GM03348 (cell line): ENCODE data around the gene ZKSCAN1.

Experiments
- DNase-seq: peaks from one replicate; pipeline ENCODE4 v3.0.0; 2012; ENCODE audit warnings: low spot score

The ZKSCAN1 gene

DNA sequence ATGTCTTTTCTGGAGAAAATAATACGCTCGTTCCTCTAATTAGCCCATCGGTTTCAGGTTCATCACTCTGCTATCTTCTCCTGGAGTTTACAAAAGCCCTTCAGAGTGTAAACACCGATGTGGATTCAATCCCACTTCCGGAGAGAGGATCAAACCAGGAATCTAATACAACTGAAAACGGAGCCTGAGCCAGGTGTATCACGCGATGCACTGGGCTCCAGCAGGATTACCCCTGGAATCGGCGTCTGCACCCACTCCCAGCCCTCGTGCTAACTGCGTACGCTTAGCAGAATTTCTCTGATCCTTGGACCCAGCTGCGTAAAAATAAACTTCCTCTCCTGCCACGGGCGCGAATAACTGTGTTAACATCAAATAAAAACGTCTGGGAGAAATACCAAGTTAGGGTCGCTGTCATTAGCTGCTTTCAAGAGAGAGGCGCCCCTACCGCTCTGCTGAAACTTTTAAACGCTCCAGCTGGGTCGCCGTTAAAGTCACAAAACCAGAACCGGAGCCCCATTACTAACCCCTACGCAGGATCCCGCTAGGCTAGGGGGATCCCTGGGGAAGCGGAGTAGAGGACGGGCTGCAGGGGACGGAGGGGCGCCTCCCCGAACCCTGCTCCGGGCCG, 65.6 kb downstream of the ZKSCAN1 start:
- peak; percentile 18 for DNase-seq

DNA sequence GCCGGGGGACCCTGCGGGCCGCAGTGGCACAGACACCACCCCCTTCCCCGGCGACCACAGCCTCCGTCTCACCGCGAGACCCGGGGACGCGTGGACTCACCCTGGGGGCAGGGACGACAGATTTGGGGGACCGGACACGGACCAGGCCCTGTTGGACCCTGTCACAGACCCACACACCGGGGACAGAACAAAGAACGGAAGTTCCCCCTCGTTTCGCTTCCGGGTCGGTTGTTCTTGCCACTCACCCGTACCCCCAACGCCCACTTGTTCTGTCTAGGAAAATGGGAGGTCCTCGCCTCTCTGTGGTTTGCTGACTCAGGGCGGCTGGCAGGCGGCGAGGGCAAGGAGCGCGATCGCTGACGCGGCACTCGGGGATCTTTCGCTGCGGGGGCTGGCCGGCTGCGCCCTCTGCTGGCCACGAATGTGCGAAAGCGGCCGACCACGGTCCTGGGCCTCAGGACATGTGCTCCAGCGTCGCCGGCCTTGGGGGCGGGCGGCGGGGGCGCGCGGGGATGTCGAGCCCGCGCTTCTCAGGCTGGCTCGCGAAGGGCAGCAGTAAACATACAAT, 66.2 kb downstream of the ZKSCAN1 start, which contains the start of gene ZNF3:
Gene ZNF3 (minus strand): TSS at position 189 of the 568 bp plus-strand sequence. CDS start 4,366 bp downstream, outside the sequence.
- DNase-seq = peak; percentile 98

DNA sequence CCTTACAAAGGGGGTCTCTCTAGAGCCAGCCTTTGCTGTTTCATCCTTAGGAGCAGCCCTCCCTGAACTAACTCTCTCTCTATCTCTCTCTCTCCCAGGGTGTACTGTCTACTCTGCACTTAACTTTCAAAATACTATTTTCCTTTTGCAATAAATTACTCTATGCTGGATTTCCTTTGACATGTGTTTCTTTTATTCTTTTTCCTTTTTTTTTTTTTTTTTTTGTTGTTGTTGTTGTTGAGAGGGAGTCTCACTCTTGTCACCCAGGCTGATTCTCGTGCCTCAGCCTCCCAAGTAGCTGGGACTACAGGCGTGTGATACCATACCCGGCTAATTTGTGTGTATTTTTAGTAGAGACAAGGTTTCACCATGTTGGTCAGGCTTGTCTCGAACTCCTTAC, 67.6 kb downstream of the ZKSCAN1 start:
- no peak for DNase-seq

DNA sequence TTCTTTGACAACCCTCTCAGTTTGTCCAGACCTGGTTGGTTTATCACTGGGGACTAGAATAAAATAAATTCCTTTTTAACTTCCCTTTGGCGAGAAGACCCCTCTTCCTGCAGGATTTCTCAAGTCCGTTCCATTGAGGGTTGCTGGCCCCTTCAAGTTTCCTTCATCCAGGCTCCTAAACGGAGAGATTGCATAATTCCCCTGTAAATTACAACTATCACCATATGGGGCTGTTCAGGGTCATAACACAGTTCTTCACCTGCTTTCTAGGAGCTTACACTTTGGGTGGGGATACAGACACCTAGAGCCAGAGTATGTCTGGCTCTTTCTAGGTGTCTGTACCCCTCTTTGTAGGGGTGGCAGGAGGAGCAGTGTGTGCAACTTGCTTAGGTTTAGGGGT, 70.1 kb downstream of the ZKSCAN1 start:
- DNase-seq = no peak

DNA sequence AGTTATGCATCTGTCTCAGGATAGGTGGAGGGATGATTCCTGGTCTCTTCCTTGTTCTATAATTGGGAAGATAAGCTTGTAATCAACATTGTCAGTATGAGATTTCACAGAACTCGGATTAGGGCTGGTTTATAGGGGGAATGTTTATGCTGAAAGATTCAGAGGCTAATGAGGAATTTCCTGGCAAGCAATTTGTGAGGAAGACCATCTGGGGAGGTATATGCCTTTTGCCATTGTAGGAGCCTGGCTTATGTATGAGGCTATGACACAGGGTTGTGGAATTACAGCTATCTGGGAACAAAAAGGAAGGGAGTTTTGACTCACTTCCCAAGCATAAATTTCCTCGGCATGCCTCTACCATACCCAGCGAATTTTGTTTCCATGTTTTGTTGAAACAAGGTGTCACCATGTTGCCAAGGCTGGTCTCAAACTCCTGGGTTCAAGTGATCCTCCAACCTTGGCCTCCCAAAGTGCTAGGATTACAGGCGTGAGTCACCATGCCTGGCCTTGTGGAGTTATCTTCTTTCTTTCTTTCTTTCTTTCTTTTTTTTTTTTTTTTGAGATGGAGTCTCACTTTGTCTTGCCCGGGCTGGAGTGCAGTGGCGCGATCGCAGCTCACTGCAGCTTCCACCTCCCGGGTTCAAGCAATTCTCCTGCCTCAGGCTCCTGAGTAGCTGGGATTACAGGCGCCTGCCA, 71.8 kb downstream of the ZKSCAN1 start:
- DNase-seq = peak; percentile 82

DNA sequence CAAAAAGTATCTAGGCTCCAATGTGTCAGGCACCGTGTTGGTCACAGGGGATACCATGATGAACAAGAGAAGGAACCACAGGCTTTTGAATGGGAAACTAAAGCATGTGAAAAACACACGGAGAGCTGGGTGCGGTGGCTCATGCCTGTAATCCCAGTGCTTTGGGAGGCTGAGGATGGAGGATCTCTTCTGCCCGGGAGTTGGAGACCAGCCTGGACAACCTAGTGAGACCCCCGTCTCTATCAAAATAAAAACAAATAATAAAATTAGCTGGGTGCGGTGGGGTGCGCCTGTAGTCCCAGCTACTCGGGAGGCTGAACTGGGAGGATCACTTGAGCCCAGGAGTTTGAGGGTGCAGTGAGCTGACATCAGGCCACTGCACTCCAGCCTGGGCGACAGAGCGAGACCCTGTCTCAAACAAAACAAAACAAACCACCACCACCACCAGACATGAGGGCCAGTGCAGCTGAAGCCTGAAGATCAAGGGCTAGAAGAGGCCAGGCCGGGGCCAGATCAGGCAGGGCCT, 72.8 kb downstream of the ZKSCAN1 start:
- DNase-seq = no peak

DNA sequence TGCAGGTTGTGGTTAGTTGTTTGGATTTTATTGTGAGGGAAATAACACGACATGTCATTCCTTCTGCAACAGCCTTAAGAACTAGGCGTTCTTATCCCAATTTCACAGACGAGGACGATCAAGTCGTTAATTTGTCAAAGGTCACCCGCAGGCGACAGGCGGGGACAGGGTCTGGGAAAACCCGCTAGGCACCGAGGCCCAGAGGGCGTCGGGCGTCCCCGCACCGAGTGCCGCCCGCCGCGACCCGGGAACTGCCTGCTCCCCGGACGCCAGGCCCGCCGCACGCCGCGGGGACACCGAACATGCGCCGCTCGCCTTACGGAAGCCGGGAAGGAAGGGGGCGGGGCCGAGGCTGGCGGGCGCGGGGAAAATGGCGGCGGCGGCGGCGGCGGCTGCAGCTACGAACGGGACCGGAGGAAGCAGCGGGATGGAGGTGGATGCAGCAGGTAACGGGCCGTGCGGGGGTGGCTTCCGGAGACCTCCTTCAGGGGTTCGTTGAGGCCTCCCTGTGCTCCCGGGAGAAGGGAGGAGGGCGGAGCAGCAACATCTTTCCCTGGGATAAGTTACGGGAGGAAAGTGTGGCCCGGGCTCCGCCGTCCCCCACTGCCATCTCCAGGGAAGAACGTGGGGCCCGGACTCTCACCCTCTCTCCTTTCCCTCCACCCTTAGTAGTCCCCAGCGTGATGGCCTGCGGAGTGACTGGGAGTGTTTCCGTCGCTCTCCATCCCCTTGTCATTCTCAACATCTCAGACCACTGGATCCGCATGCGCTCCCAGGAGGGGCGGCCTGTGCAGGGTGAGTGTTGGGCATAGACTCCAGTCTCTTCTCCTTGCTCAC, 73.4 kb downstream of the ZKSCAN1 start, which contains the start of gene COPS6:
Gene COPS6 (plus strand): TSS at position 349 of the 837 bp plus-strand sequence. CDS start 22 bp downstream, at position 371.
- DNase-seq = peak; percentile 91

DNA sequence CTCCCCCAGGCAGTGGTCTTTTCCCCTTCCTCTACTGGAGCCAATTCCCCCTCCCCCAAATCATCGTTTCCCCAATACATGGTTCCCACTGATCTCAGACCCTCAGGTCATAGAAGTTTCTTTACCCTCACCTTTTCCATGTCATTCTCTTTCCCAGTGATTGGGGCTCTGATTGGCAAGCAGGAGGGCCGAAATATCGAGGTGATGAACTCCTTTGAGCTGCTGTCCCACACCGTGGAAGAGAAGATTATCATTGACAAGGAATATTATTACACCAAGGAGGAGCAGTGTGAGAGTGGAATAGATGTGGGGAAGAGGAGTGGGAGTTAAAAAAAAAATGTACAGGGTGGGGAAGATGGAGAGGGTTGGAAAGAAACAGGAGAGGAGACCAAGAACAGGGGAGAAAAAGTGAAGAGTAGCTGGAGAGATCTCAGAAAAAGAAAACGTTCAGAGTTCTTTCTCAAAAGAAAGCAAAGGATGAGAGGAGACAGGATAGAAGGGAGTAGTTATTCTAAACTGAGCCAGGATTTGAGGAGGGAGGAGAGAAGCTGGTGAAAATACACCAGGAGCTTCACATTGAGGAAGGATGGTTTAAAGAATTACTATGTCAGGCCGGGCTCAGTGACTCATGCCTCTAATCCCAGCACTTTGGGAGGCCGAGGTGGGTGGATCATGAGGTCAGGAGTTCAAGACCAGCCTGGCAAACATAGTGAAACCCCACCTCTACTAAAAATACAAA, 74.2 kb downstream of the ZKSCAN1 start:
- no peak for DNase-seq

DNA sequence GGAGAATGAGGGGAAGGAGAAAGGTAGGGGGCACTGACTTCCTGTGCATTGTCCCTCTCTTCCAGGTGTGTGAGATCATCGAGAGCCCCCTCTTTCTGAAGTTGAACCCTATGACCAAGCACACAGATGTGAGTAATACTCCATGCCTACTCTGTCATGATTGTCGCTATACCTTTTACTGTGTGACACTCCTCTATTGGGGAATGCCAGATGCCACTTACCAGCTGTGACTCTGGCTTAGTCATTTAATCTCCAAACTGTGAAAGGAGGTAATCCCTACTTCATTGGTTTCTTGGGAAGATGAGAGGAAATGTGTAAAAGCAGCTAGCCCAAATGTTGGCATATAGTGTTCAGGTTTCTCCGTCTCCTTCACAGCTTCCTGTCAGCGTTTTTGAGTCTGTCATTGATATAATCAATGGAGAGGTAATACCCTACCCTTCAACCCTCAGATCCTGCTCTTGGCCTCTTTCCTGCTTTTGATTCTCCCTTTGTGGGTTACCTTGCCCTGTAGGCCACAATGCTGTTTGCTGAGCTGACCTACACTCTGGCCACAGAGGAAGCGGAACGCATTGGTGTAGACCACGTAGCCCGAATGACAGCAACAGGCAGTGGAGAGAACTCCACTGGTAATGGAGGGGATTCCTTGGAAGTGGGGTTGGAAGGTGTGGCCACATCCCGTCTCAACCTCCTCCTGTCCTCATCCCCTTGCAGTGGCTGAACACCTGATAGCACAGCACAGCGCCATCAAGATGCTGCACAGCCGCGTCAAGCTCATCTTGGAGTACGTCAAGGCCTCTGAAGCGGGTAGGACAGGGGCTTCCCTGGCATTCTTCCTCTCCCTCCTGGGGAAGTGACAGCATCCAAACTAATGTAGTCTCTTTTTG, 75.4 kb downstream of the ZKSCAN1 start:
- no peak for DNase-seq
